Panc1 (cell line): Measurements from ENCODE around the gene MRGPRX2. TPM values are rescaled to one million over a fixed set of nuclear protein-coding genes. Genes with fewer than 3 reads are reported as not detected.

Source experiments
- ATAC-seq: fragments of 200-7000 bp; cut with Tn5 transposase; 2 replicates; pipeline ENCODE4 v1.9.1; 2020; ENCODE audit warnings: mild to moderate bottlenecking, moderate library complexity
- BruUV-seq: library from RNA; stranded (reverse); fragments of 400-500 nt; replicated peaks from 2 replicates; lab custom pipeline; 2021; lab: Mats Ljungman, UMichigan
- CTCF ChIA-PET: fragments of 300-600 bp; sonication (Branson Sonifier 250); formaldehyde crosslinking; loops from one replicate; lab custom pipeline; 2022; ENCODE audit warnings: antibody characterized with exemption; lab: Charles Lee
- POLR2A ChIA-PET: fragments of 300-600 bp; sonication (Branson Sonifier 250); formaldehyde crosslinking; loops from one replicate; lab custom pipeline; 2022; ENCODE audit warnings: antibody characterized with exemption; lab: Charles Lee
- DNase-seq: peaks from one replicate; pipeline ENCODE4 v3.0.0-alpha.2; 2010; ENCODE audit warnings: low read depth, low spot score
- H3K27ac ChIP-seq: 2 replicates; pipeline ENCODE4 v1.5.1; 2011; ENCODE audit warnings: mild to moderate bottlenecking, low read length, inconsistent platforms
- H3K27me3 ChIP-seq: fragments of 200-500 bp; sonication (Bioruptor generic); 2 replicates; pipeline ENCODE4 v1.6.0; 2014; ENCODE audit warnings: low read length, inconsistent platforms; ENCODE audit not compliant: control insufficient read depth, insufficient read depth
- H3K36me3 ChIP-seq: fragments of 200-500 bp; sonication (Bioruptor generic); 2 replicates; pipeline ENCODE4 v1.5.1; 2014; ENCODE audit warnings: inconsistent platforms, mild to moderate bottlenecking, low read length, moderate library complexity; ENCODE audit not compliant: control insufficient read depth, insufficient read depth
- H3K4me1 ChIP-seq: 2 replicates; pipeline ENCODE4 v1.5.1; 2011; ENCODE audit warnings: inconsistent platforms, mild to moderate bottlenecking, low read length, moderate library complexity; ENCODE audit not compliant: control insufficient read depth, insufficient read depth
- H3K4me3 ChIP-seq, 2 experiments: 2 replicates each; pipeline ENCODE4 v1.5.1; 2011 to 2012; ENCODE audit warnings: low read depth in 2 of 2, low read length in 2 of 2, mild to moderate bottlenecking in 2 of 2, inconsistent platforms in 1 of 2, moderate library complexity in 1 of 2
- H3K9me3 ChIP-seq: fragments of 200-500 bp; sonication (Bioruptor generic); 2 replicates; pipeline ENCODE4 v1.5.1; 2014; ENCODE audit warnings: low read depth, mild to moderate bottlenecking, inconsistent platforms, low read length, moderate library complexity; ENCODE audit not compliant: control insufficient read depth, insufficient read depth
- POLR2AphosphoS5 ChIP-seq: IDR thresholded peaks from 2 replicates; pipeline ENCODE4 v1.6.1; 2012; ENCODE audit warnings: mild to moderate bottlenecking, low read depth, low read length, moderate library complexity
- REST ChIP-seq, 2 experiments: IDR thresholded peaks; 2 replicates each; pipeline ENCODE4 v1.6.1; 2011 to 2012; ENCODE audit warnings: low read depth in 2 of 2, control low read depth in 1 of 2, low read length in 1 of 2, mild to moderate bottlenecking in 1 of 2, moderate library complexity in 1 of 2; ENCODE audit not compliant: insufficient read depth in 1 of 2
- SIN3A ChIP-seq: IDR thresholded peaks from 2 replicates; pipeline ENCODE4 v1.6.1; 2012; ENCODE audit warnings: low read depth, mild to moderate bottlenecking, low read length, moderate library complexity, borderline replicate concordance; ENCODE audit not compliant: insufficient read depth
- TCF7L2 ChIP-seq: IDR thresholded peaks from 2 replicates; pipeline ENCODE4 v1.6.1; 2011; ENCODE audit warnings: mild to moderate bottlenecking, low read depth, low read length, inconsistent platforms
- in situ Hi-C: cut with HindIII; loops from 2 replicates; pipeline ENCODE4 v1.10.0; 2016; ENCODE audit warnings: low sequenced_read_pairs, low pct_unique_long_range_greater_than_20kb
- intact Hi-C: fragments of 100-400 bp; cut with micrococcal nuclease; formaldehyde crosslinking; loops from one replicate; pipeline ENCODE4 v1.10.0; 2022; ENCODE audit not compliant: unreplicated experiment
- total RNA-seq: library from RNA; stranded (reverse); gene quantifications from one replicate; pipeline ENCODE4 v1.2.1, GENCODE V29; 2021; ENCODE audit not compliant: unreplicated experiment
- TF ChIP-seq, protein P1 (sequence below): fragments of 450-650 bp; IDR thresholded peaks from 2 replicates; pipeline ENCODE4 v1.5.1; 2017; ENCODE audit warnings: mild to moderate bottlenecking

MRGPRX2 gene
- total RNA-seq, 1 experiment from 2014 or later, result not detected

DNA sequence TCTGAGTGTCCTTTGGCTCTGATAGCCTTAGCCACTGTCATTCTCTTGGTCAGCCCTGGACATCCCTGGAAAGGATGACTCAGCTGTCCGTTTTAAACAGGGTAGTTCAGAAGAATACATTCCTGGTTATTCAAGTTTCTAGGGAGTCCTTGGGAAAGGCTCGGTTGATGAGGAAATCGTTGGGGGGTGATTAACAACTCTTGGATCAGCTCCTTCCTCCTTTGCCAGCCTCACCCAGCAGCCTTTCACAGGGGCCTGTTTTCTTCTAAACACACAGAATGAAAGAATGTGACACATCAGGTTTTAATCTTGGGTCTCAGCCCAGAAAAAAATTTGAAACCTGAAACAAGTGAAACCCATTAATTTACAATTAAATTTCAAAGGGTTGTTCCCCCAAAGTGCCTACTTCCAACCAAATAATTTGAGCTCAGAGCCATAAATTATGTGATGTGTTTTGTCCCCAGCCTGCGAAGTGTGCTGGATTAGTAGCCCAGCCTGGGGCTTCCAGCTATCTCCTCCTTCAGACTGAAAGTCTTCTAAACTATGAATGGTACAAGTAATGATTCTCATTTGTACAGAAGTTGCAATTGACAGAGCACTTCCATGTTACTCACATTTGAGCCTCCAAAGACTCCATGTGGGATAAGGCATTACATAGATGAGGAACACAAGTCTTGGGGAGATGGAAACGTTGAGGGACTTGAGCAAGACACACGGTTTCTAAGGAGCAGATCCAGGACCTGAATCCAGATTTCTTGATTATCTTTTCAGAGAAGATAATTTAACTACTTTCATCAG, 19.3 kb upstream of the MRGPRX2 start:
- POLR2A ChIA-PET, result no interaction called here

DNA sequence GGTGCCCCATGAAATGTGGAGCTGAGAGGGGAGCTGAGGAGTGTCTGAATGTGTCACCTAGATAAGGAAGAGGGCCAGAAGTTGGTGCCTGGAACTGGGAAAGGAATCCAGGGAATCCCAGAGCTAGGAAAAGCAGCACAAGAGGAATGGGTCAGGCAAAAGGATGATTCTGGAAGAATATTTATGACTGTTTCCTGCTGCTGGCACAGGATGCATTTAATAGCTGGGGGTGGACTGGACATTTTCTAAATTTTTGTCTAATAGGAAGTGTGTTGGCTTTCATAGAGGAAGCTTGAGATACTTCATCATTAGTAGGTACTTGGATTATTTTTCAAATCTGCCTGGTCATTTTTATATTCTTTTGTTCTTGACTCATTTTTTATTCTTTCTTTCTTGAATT, 17.4 kb upstream of the MRGPRX2 start:
- no peak overlapping the region for H3K4me3 ChIP-seq
- in situ Hi-C loops, result no loop called here
- ChIA-PET CTCF (no interaction called here), POLR2A (no interaction called here)
- DNase-seq (no peak), ATAC-seq (no peak)
- peaks cover 8% of the 10 kb centered on the region; the same call in 1 of the 2 replicates for H3K27me3 ChIP-seq
- no peak overlapping the region for H3K27ac ChIP-seq
- no TSS peak for BruUV-seq
- no peak for TF ChIP-seq SIN3A
- TF ChIP-seq, protein P1, sequence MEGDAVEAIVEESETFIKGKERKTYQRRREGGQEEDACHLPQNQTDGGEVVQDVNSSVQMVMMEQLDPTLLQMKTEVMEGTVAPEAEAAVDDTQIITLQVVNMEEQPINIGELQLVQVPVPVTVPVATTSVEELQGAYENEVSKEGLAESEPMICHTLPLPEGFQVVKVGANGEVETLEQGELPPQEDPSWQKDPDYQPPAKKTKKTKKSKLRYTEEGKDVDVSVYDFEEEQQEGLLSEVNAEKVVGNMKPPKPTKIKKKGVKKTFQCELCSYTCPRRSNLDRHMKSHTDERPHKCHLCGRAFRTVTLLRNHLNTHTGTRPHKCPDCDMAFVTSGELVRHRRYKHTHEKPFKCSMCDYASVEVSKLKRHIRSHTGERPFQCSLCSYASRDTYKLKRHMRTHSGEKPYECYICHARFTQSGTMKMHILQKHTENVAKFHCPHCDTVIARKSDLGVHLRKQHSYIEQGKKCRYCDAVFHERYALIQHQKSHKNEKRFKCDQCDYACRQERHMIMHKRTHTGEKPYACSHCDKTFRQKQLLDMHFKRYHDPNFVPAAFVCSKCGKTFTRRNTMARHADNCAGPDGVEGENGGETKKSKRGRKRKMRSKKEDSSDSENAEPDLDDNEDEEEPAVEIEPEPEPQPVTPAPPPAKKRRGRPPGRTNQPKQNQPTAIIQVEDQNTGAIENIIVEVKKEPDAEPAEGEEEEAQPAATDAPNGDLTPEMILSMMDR, result no peak
- no peak for TF ChIP-seq POLR2AphosphoS5
- no peak for TF ChIP-seq REST (IDR thresholded peaks at IDR 0.05; ENCODE audit: insufficient read depth in 1 of 2, low read depth in 2 of 2, low read length in 1 of 2)
- TF ChIP-seq TCF7L2, result no peak
- no peaks in the 10 kb centered on the region for H3K36me3 ChIP-seq
- no peaks in the 10 kb centered on the region; the same call in 1 of the 2 replicates for H3K4me1 ChIP-seq
- no peaks in the 10 kb centered on the region for H3K9me3 ChIP-seq
- intact Hi-C loops, result loop anchor here (5.0 kb wide), 1 partner anchor 39 kb away; the partner anchor contains the start of gene ZDHHC13

More for the DNA sequence above, 19.3 kb upstream of the MRGPRX2 start:
- in situ Hi-C loops, result no loop called here
- Histone ChIP-seq H3K36me3 (no peaks in the 10 kb centered on the region), H3K4me3 (no peak overlapping the region), H3K9me3 (no peaks in the 10 kb centered on the region), H3K27me3 (peaks cover 8% of the 10 kb centered on the region; the same call in 1 of the 2 replicates), H3K4me1 (no peaks in the 10 kb centered on the region; the same call in 1 of the 2 replicates), H3K27ac (no peak overlapping the region)
- CTCF ChIA-PET, result interaction anchor here (1.6 kb wide), 1 partner anchor 9 kb away, joined by 5 read pairs; no protein-coding TSS in a partner anchor
- DNase-seq, result no peak
- BruUV-seq, result no TSS peak
- TF ChIP-seq REST (IDR thresholded peaks at IDR 0.05; ENCODE audit: insufficient read depth in 1 of 2, low read depth in 2 of 2, low read length in 1 of 2) (no peak), POLR2AphosphoS5 (no peak), TCF7L2 (no peak), SIN3A (no peak)
- TF ChIP-seq, protein P1, result no peak
- ATAC-seq, result no peak
- intact Hi-C loops, result loop anchor here (5.0 kb wide), 1 partner anchor 37 kb away; the partner anchor contains the start of gene ZDHHC13
